Adrenal gland (tissue), 12 donors: ENCODE results near the gene CFAP92. TPM values are rescaled to one million over a fixed set of nuclear protein-coding genes. Genes with fewer than 3 reads are reported as not detected.

Experiments
- DNase-seq, 7 donors: peaks; one replicate each; pipeline ENCODE4 v3.0.0-alpha.2; 2019 to 2020
- H3K27ac ChIP-seq, 5 donors: fragments of 200-600 bp; sonication (generic) in 4 of 5; 1 replicate in 3 of 5; 2 replicates in 2 of 5; pipeline versions ENCODE4 v1.5.1 to v1.8.0; 2016 to 2020; ENCODE audit warnings: mild to moderate bottlenecking in 1 of 5
- H3K27me3 ChIP-seq: fragments of 200-600 bp; 2 replicates; pipeline ENCODE4 v1.8.0; 2021
- H3K36me3 ChIP-seq, 2 donors: fragments of 200-600 bp; replicated peaks in 1 of 2; 1 replicate in 1 of 2; 2 replicates in 1 of 2; pipeline versions ENCODE4 v1.5.1 to v1.8.0; 2018 to 2022
- H3K4me1 ChIP-seq, 2 donors: fragments of 200-600 bp; replicated peaks in 1 of 2; 1 replicate in 1 of 2; 2 replicates in 1 of 2; pipeline versions ENCODE4 v1.5.1 to v1.8.0; 2018 to 2021
- H3K4me3 ChIP-seq, 4 donors: fragments of 200-600 bp; sonication (generic) in 3 of 4; one replicate each; pipeline ENCODE4 v1.5.1; 2016 to 2018
- H3K9me3 ChIP-seq, 3 donors: fragments of 200-600 bp; sonication (generic) in 1 of 3; replicated peaks in 1 of 3; 1 replicate in 2 of 3; 2 replicates in 1 of 3; pipeline versions ENCODE4 v1.5.1 to v1.8.0; 2016 to 2021
- CTCF ChIP-seq, 6 experiments: fragments of 450-650 bp in 4 of 6; fragments of 200-600 bp in 2 of 6; sonication (generic) in 1 of 6; IDR thresholded peaks; 1 replicate in 5 of 6; 2 replicates in 1 of 6; pipeline versions ENCODE4 v1.5.1 to v1.8.0; 2016 to 2021; ENCODE audit warnings: antibody characterized with exemption in 6 of 6, mild to moderate bottlenecking in 2 of 6, moderate library complexity in 1 of 6
- POLR2A ChIP-seq, 2 donors: fragments of 450-650 bp; IDR thresholded peaks; one replicate each; pipeline ENCODE4 v1.6.1; 2017; ENCODE audit warnings: antibody characterized with exemption in 2 of 2, mild to moderate bottlenecking in 2 of 2, moderate library complexity in 1 of 2
- WGBS, 4 donors: extraction: QIAGEN DNeasy Blood & Tissue Kit in 2 of 4; methylation state at CpG; one replicate each; pipeline versions ENCODE4 v1.1.5 to v1.1.7; 2013 to 2017; 5-methylcytosine and 5-hydroxymethylcytosine counted together
- intact Hi-C, 2 donors: fragments of 100-400 bp; cut with DNase I; formaldehyde crosslinking; loops; one replicate each; pipeline versions ENCODE4 v1.14.1 to v1.15.0; 2022 to 2023
- polyA plus RNA-seq, 3 donors: library from polyadenylated mRNA; stranded (reverse); fragments of 200-250 nt in 2 of 3; fragments of 350-450 nt in 1 of 3; fragmentation: Illumina TruSeq in 1 of 3; extraction: RNeasy Lipid Tissue Mini Kit (QIAGEN cat#74804) in 1 of 3; gene quantifications; one replicate each; pipeline ENCODE4 v1.2.3, GENCODE V29; 2013 to 2014
- total RNA-seq, 9 donors: library from RNA; depleted of rRNA in 4 of 9; stranded (reverse); fragments of >200 nt in 4 of 9; fragments of 120-200 nt in 1 of 9; fragmentation: NEBNext Ultra II Directional in 1 of 9; extraction: Animal tissue kit (Norgen Biotek cat#: 25700) in 1 of 9; gene quantifications; one replicate each; pipeline versions ENCODE4 v1.1.0 to v1.2.4, GENCODE V29; 2013 to 2023
- donor health status: healthy with polysubstance abuse.
- donor health status: Bipolar disorder and iron deficiency.
- donor health status: DM: yes; HTN: yes; CAD: no.
- donor health status: DM: no; HTN: no; CAD: no.
- donor health status: DM: no; HTN: no; CAD: no.
- donor health status: DM: yes; HTN: yes; CAD: no.

Gene CFAP92
- total and polyA plus RNA-seq, 12 donors, result 0.14 to 1.9 (median 0.48) TPM; not detected in 1

DNA sequence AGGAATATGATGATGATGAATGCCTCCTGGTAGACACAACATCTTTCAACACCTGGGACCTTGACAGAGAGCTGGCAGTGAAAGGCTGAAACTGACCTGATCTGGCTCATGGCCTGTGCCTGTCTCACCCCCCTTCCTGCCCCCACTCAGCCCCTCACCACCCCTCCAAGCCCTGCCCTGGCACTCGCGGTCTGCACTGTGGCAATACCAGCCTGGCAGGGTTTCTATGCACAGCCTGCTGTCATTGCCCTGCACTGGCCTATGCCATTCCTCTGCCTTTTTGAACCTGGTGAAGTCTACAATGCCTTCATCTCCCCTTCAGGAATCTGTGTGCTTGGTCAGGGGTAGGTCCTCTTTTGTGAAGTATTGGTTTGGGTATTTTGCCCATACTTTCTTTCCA lies 58.0 kb downstream of the CFAP92 start:
- Histone ChIP-seq H3K4me3 (no peak overlapping the region), H3K4me1 (no peaks in the 10 kb centered on the region), H3K27ac (no peak overlapping the region), H3K9me3 (no peaks in the 10 kb centered on the region), H3K27me3 (no peaks in the 10 kb centered on the region), H3K36me3 (no peaks in the 10 kb centered on the region)
- WGBS, 4 donors, result 43 to 83% (median 73%) methylated on average over 2 of the region's 2 CpGs; no CpG with 5 or more reads in 1 of the 4 donors
- no peak for TF ChIP-seq POLR2A (IDR thresholded peaks at IDR 0.05)
- no peak for TF ChIP-seq CTCF (IDR thresholded peaks at IDR 0.05)
- intact Hi-C loops, result no loop called here
- peak in 1 of 7 donors; percentile 5 for DNase-seq

GRCh38 chr3:128933922-128934253 lies 60.0 kb downstream of the CFAP92 start:
- Histone ChIP-seq H3K4me3 (no peak overlapping the region), H3K27ac (no peak overlapping the region), H3K4me1 (no peaks in the 10 kb centered on the region), H3K36me3 (no peaks in the 10 kb centered on the region), H3K9me3 (no peaks in the 10 kb centered on the region), H3K27me3 (no peaks in the 10 kb centered on the region)
- no peak for DNase-seq
- WGBS, 4 donors, result 84 to 100% (median 86%) methylated on average over 1 to 2 of the region's 2 CpGs
- TF ChIP-seq POLR2A (IDR thresholded peaks at IDR 0.05), result no peak
- no peak for TF ChIP-seq CTCF (IDR thresholded peaks at IDR 0.05)
- intact Hi-C loops, result no loop called here

GRCh38 chr3:128933213-128933921 lies 60.5 kb downstream of the CFAP92 start:
- no peak overlapping the region for H3K27ac ChIP-seq
- no peak for TF ChIP-seq POLR2A (IDR thresholded peaks at IDR 0.05)
- no peak for TF ChIP-seq CTCF (IDR thresholded peaks at IDR 0.05)
- 61 to 69% (median 67%) methylated on average over 9 of the region's 9 CpGs for WGBS, 4 donors
- no peaks in the 10 kb centered on the region for H3K4me1 ChIP-seq
- intact Hi-C loops, result no loop called here
- peak in 1 of 7 donors; percentile 30 for DNase-seq
- no peaks in the 10 kb centered on the region for H3K9me3 ChIP-seq
- H3K27me3 ChIP-seq, result no peaks in the 10 kb centered on the region
- H3K36me3 ChIP-seq, result no peaks in the 10 kb centered on the region
- H3K4me3 ChIP-seq, result no peak overlapping the region

- TF ChIP-seq CTCF (IDR thresholded peaks at IDR 0.05) (no peak), POLR2A (IDR thresholded peaks at IDR 0.05) (no peak)
- H3K27ac ChIP-seq, result no peak overlapping the region
- intact Hi-C loops, result no loop called here
- H3K36me3 ChIP-seq, result no peaks in the 10 kb centered on the region
- 73 to 91% (median 76%) methylated on average over 10 to 12 of the region's 12 CpGs for WGBS, 4 donors
- no peaks in the 10 kb centered on the region for H3K27me3 ChIP-seq
- H3K4me1 ChIP-seq, result no peaks in the 10 kb centered on the region
- H3K9me3 ChIP-seq, result no peaks in the 10 kb centered on the region
- peak in 1 of 7 donors; percentile 7 for DNase-seq
- H3K4me3 ChIP-seq, result no peak overlapping the region
These were observed 61.2 kb downstream of the CFAP92 start for GRCh38 chr3:128932516-128933212.
